HepG2 (cell line): ENCODE data around the gene NOA1. TPM values are rescaled to one million over a fixed set of nuclear protein-coding genes. Genes with fewer than 3 reads are reported as not detected.

Experiments used
- ATM ChIP-seq: fragments of 450-650 bp; IDR thresholded peaks from 2 replicates; pipeline ENCODE4 v1.7.1; 2017; ENCODE audit warnings: mild to moderate bottlenecking, borderline replicate concordance
- GPBP1L1 ChIP-seq: sonication (generic); formaldehyde crosslinking; IDR thresholded peaks from 2 replicates; pipeline ENCODE4 v1.5.0; 2020; ENCODE audit warnings: mild to moderate bottlenecking, missing genetic modification reagents
- HMG20B ChIP-seq: conservative IDR thresholded peaks from 2 replicates; pipeline ENCODE4 v1.6.1; 2016; ENCODE audit warnings: missing genetic modification reagents, missing compliant biosample characterization
- MAF1 ChIP-seq: sonication (generic); formaldehyde crosslinking; IDR thresholded peaks from 2 replicates; pipeline ENCODE4 v1.5.0; 2020; ENCODE audit warnings: missing genetic modification reagents, borderline replicate concordance
- SCMH1 ChIP-seq: sonication (generic); formaldehyde crosslinking; IDR thresholded peaks from 2 replicates; pipeline ENCODE4 v1.9.0; 2021; ENCODE audit warnings: missing genetic modification reagents, mild to moderate bottlenecking, borderline replicate concordance
- SP1 ChIP-seq, 2 experiments: fragments of 450-650 bp in 1 of 2; sonication (generic) in 1 of 2; formaldehyde crosslinking in 1 of 2; IDR thresholded peaks; 2 replicates each; pipeline versions ENCODE4 v1.4.0 to v1.6.1; 2016 to 2020; ENCODE audit warnings: missing genetic modification reagents in 1 of 2
- ZHX1 ChIP-seq: sonication (generic); formaldehyde crosslinking; IDR thresholded peaks from 2 replicates; pipeline ENCODE4 v1.8.1; 2022; ENCODE audit warnings: low read depth, mild to moderate bottlenecking, missing genetic modification reagents
- ZNF136 ChIP-seq: sonication (generic); formaldehyde crosslinking; IDR thresholded peaks from 2 replicates; pipeline ENCODE4 v1.8.1; 2022; ENCODE audit warnings: low read depth, mild to moderate bottlenecking, moderate library complexity, missing genetic modification reagents
- ZNF251 ChIP-seq: sonication (generic); formaldehyde crosslinking; IDR thresholded peaks from 2 replicates; pipeline ENCODE4 v1.9.0; 2021; ENCODE audit warnings: mild to moderate bottlenecking, missing genetic modification reagents
- ZNF3 ChIP-seq: IDR thresholded peaks from 2 replicates; pipeline ENCODE4 v1.7.0; 2017; ENCODE audit warnings: inconsistent platforms
- ZNF382 ChIP-seq: sonication (generic); formaldehyde crosslinking; IDR thresholded peaks from 2 replicates; pipeline ENCODE4 v1.5.0; 2020; ENCODE audit warnings: missing genetic modification reagents, mild to moderate bottlenecking, borderline replicate concordance
- ZNF407 ChIP-seq: sonication (generic); formaldehyde crosslinking; IDR thresholded peaks from one replicate; pipeline ENCODE4 v1.5.1; 2020; ENCODE audit warnings: mild to moderate bottlenecking, missing genetic modification reagents; ENCODE audit errors: not compliant biosample characterization
- ZNF460 ChIP-seq: sonication (generic); formaldehyde crosslinking; IDR thresholded peaks from 2 replicates; pipeline ENCODE4 v1.5.1; 2020; ENCODE audit warnings: missing genetic modification reagents, mild to moderate bottlenecking, borderline replicate concordance
- ZNF652 ChIP-seq: IDR thresholded peaks from 2 replicates; pipeline ENCODE4 v1.6.1; 2016; ENCODE audit warnings: low read depth, borderline replicate concordance
- ZSCAN30 ChIP-seq: sonication (generic); formaldehyde crosslinking; IDR thresholded peaks from 2 replicates; pipeline ENCODE4 v1.5.0; 2020; ENCODE audit warnings: mild to moderate bottlenecking, missing genetic modification reagents
- ZSCAN9 ChIP-seq: IDR thresholded peaks from 2 replicates; pipeline ENCODE4 v1.6.1; 2016; ENCODE audit warnings: borderline replicate concordance
- polyA plus RNA-seq, 8 experiments: library from polyadenylated mRNA; depleted of rRNA in 3 of 8; stranded (reverse) in 7 of 8; unstranded in 1 of 8; fragments of >200 nt; fragmentation: Illumina TruSeq in 4 of 8; extraction: Trizol in 4 of 8; gene quantifications; 2 replicates each; pipeline versions ENCODE4 v1.2.1 to v1.2.3, GENCODE V29; 2011 to 2016; ENCODE audit warnings: low read depth in 4 of 8, missing spikeins in 1 of 8, mixed read lengths in 1 of 8; ENCODE audit not compliant: insufficient read depth in 1 of 8
- total RNA-seq, 5 experiments: library from RNA; depleted of rRNA; stranded (reverse); fragments of >200 nt; fragmentation: Illumina TruSeq; extraction: Trizol; gene quantifications; 2 replicates each; pipeline ENCODE4 v1.2.3, GENCODE V29; 2016; ENCODE audit warnings: low read depth in 1 of 5

NOA1 gene
- total and polyA plus RNA-seq, 2 of the 13 experiments (the other 11 are each of a cell fraction or from before 2014, with no cell fraction given) = 17.3 to 19.0 TPM

GRCh38 chr4:56977321-56978012 is at the start of gene NOA1 (continued):
- TF ChIP-seq ZNF407 (CRISPR knock-in tag) (no peak), ATM (no peak), ZSCAN9 (peak; percentile 47; the same call in 1 of the 2 replicates), SP1 (IDR thresholded peaks at IDR 0.05) (no peak), SP1 (CRISPR knock-in tag; IDR thresholded peaks at IDR 0.05) (peak; percentile 41; the same call in 1 of the 2 replicates), ZNF251 (CRISPR knock-in tag) (no peak), MAF1 (CRISPR knock-in tag) (no peak), ZNF460 (CRISPR knock-in tag) (peak; percentile 92; the same call in 1 of the 2 replicates), ZNF3 (CRISPR knock-in tag) (no peak), ZNF652 (CRISPR knock-in tag) (no peak), ZSCAN30 (no peak), ZHX1 (CRISPR knock-in tag) (no peak), ZNF382 (CRISPR knock-in tag) (no peak), GPBP1L1 (CRISPR knock-in tag) (no peak), SCMH1 (no peak), ZNF136 (no peak; the same call in 1 of the 2 replicates), HMG20B (CRISPR knock-in tag) (no peak)
